HFF-Myc (cell line): ENCODE measurements around the gene ATG4D.

Experiments used
- DNase-seq: peaks from one replicate; pipeline ENCODE4 v3.0.0-alpha.2; 2011; ENCODE audit warnings: low read depth; ENCODE audit errors: extremely low read depth
- H3K4me3 ChIP-seq: replicated peaks from 2 replicates; pipeline ENCODE4 v1.5.1; 2011; ENCODE audit warnings: low read depth, mild to moderate bottlenecking, control low read depth, low read length
- TF ChIP-seq, protein P1 (sequence below): IDR thresholded peaks from 2 replicates; pipeline ENCODE4 v1.5.1; 2012; ENCODE audit warnings: mild to moderate bottlenecking, low read depth, low read length, control low read depth; ENCODE audit errors: missing control alignments

The ATG4D gene

DNA sequence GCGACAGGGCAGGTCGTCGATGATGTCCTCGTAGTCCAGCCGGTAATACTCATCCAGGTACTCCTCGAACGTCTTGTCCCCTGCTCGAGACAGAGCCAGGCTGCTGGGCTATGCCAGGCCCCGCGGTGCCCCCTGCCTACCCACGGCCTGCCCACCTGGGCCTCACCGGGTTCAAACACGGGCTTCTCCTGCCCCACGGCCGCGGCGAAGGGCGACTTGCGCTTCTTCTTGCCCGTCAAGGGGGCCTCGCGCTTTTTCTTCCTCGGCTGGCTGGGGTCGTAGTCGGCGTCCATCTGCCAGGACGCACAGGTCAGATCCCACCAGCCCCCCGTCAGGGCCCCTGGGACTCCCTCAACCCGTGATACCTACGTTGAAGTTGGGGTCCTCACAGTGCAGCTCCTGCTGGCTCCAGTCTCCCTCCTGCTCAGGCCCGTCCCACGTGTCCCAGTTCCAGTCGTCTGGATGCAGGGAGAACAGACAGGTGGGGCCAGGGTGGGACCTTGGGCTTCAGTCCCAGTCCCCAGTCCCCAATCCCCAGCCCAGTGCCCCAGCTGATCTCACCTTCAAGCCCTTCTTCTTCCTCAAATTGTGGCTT is 14.0 kb downstream of the ATG4D start:
- DNase-seq = no peak
- TF ChIP-seq, protein P1, sequence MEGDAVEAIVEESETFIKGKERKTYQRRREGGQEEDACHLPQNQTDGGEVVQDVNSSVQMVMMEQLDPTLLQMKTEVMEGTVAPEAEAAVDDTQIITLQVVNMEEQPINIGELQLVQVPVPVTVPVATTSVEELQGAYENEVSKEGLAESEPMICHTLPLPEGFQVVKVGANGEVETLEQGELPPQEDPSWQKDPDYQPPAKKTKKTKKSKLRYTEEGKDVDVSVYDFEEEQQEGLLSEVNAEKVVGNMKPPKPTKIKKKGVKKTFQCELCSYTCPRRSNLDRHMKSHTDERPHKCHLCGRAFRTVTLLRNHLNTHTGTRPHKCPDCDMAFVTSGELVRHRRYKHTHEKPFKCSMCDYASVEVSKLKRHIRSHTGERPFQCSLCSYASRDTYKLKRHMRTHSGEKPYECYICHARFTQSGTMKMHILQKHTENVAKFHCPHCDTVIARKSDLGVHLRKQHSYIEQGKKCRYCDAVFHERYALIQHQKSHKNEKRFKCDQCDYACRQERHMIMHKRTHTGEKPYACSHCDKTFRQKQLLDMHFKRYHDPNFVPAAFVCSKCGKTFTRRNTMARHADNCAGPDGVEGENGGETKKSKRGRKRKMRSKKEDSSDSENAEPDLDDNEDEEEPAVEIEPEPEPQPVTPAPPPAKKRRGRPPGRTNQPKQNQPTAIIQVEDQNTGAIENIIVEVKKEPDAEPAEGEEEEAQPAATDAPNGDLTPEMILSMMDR = no peak
- H3K4me3 ChIP-seq = no peak overlapping the region

DNA sequence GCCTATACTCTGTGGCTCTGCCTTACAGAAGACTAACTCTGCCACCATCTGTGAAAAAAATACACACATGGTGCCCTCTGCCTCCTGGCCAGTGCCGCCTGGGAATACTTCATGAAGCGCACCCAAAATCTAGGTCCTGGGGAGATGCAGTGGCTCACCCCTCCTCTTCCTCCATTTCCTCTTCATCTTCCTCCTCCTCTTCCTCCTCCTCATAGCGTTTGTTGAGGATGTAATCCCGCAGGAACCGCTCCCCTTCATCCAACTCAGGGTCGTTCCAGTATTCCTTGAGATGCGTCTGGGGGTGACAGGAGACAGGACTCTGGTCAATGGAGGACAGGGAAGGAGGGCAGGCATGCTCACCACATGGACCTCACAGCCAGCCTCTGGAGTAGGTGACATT is 16.4 kb downstream of the ATG4D start:
- no peak for DNase-seq
- TF ChIP-seq, protein P1 = no peak

DNA sequence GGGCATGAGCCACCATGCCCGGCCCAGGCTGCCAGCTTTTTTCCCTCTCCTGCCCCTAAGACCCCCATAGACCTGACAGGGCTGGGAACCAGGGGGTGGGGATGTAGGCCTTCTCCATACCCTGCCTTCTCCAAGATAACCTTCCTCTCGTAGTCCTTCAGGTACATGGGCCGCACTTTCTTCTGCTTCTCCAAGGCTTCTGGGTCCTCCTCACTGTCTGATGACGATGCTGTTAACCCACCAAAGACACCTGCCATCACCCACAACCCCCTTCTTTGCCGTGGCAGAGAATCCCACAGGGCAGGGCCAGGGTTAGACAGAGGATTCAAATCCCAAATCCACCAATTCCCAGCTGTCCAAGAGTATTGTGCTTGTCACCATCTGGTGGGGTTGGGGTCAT is 18.9 kb downstream of the ATG4D start:
- H3K4me3 ChIP-seq = no peak overlapping the region
- DNase-seq = no peak
- TF ChIP-seq, protein P1 = no peak

More for the DNA sequence above, 16.4 kb downstream of the ATG4D start:
- H3K4me3 ChIP-seq = no peak overlapping the region

DNA sequence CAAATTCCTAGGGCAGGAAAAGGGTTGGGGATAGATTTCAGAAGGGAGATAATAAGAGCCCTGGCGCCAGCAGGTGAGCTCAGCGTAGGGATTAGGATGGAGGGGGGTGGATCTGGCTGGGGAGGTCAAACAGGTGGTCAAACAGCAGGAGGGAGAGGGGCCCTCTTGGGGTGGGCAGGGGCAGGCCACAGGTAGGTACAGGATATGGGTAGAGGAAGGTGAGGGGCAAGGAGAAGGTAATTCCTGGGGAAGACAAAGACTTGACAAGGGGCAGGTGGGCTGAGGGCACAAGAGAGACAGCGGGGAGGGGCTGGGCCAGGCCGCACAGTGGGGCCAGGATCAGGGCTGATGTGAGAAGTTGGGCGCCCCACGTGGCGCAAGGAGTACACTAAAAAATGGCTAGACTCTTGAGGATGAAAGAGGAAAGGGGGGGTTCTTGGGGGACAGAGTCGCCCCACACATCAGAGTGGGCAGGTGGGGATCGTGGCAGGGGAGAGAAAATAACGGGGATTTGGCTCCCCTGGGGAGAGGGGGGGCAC is 21.4 kb downstream of the ATG4D start:
- H3K4me3 ChIP-seq = peak overlapping the region; percentile 71
- TF ChIP-seq, protein P1 = peak; percentile 16
- DNase-seq = no peak

DNA sequence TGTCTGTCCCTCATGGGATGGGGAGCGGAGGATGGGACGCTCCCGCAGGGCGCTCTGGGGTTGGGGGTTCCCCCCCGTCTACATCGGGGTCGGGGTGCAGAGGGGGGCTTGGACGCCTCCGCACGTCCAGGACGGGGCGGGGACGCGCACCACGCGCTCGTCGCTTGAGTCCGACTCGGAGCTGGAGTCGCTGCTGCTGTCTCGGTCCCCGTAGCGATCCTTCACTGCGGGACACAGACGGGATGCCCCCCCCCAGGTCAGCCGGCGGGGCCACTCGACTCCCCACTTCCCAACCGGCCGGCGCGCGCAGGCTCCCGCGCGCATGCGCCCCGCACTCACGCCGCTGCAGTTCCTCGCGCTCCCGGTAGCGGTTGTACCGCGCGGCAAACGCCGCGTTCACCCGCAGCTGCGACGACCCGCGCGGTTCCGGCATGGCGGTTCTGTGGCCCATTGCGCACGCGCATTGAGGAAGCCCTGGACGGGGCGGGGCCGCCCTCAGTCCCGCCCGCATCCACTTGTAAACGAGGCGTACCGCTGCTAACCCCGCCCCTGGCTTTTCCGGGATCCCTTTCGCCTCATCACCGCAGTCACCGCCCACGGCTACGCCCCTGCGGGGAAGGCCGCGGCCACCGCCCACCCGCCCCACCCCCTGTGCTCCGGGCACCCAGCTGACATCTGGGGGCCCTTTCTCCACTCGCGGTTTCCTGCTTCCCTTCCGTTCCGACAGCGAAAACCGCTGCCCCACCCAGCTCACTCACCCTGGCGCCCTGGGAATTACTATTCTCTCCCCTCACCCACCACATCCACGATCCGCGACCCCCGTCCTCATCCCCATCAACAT is 22.1 kb downstream of the ATG4D start, which contains the start of gene KRI1:
Gene KRI1, minus strand, starts transcription at position 444 of the 841 bp plus-strand sequence. Its CDS starts 11 bp downstream, at position 433.
- peak; percentile 91 for DNase-seq
- peak within 1 kb of the TSS; percentile 71 for H3K4me3 ChIP-seq
- TF ChIP-seq, protein P1 = no peak

DNA sequence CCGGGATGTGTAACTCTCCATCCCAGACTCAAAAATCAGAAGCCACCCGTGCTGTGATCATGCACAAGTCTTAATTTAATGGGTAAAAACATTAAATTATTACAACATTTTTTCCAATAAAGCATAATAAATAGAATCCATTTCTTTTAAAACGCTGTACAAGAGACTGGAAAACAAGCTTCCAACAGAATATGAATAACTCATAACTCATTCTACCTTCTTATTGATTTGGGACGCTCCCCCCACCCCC is 22.6 kb downstream of the ATG4D start:
- peak overlapping the region; percentile 71 for H3K4me3 ChIP-seq
- no peak for DNase-seq
- TF ChIP-seq, protein P1 = no peak
